ENCODE measurements around the gene NEMP2. TPM values are rescaled to one million over a fixed set of nuclear protein-coding genes. Genes with fewer than 3 reads are reported as not detected.

Gene NEMP2
- total and polyA plus RNA-seq, 7 donors = 0.21 to 2.0 (median 0.86) TPM

DNA sequence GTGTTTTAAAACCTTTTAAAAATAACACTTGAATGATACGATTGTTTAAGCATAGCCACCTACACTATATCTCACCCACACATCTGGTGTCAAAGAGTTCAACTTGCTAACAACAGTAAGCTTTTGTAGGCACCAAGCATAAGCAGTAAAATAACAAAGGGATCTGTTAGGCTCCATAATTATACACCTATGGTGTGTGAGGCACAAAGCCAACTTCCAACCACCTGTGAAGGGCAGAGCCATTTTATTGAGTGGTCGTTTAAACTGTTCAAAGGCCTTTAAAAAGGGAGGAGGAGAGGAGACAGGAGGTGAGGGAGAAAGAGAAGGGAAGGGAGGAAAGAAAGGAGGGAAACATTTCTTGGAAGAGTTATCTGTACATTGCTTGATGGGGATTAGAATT lies 27.9 kb downstream of the NEMP2 start:
- 47 to 49% (median 48%) methylated on average over 2 of the region's 2 CpGs for WGBS, 3 donors
- Histone ChIP-seq H3K27ac (no peak overlapping the region), H3K27me3 (ENCODE audit: insufficient read depth in 3 of 3, low read length in 2 of 3) (no peaks in the 10 kb centered on the region), H3K9me3 (no peaks in the 10 kb centered on the region), H3K4me1 (no peaks in the 10 kb centered on the region), H3K4me3 (no peak overlapping the region), H3K36me3 (ENCODE audit: insufficient read depth in 1 of 2, low read depth in 1 of 2) (no peaks in the 10 kb centered on the region)
- DNase-seq = no peak
- intact Hi-C loops (cut with DNase I) = loop anchor here in 1 of 2 donors (10.0 kb wide), 1 partner anchor 122 kb away; no protein-coding TSS in a partner anchor
- TF ChIP-seq CTCF (IDR thresholded peaks at IDR 0.05) = no peak
- ATAC-seq = no peak

DNA sequence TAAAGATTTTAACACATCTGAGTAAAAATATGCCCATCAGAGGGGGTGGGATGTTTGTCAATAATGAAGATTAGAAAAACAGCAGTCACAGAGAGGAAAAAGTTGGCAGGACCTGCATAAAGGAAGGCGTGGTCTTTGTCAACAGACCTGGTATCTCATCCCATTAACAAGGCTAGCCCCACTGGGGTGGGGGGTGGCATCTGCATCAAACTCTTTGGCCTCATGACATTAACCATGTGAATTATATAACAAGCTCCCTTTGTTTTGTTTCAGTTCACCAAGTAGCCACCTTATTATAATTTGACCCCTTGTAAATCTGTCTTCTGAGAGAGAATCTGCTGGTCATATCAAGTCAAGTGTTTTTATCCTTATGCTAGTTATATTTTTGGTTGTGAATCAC lies 28.8 kb downstream of the NEMP2 start:
- DNase-seq (no peak), ATAC-seq (no peak)
- 89 to 95% (median 89%) methylated on average over 1 of the region's 1 CpG for WGBS, 3 donors
- H3K27me3 ChIP-seq (ENCODE audit: insufficient read depth in 3 of 3, low read length in 2 of 3) = no peaks in the 10 kb centered on the region
- no peaks in the 10 kb centered on the region for H3K4me1 ChIP-seq
- no peaks in the 10 kb centered on the region for H3K36me3 ChIP-seq (ENCODE audit: insufficient read depth in 1 of 2, low read depth in 1 of 2)
- intact Hi-C loops (cut with DNase I) = loop anchor here in 1 of 2 donors (10.0 kb wide), 1 partner anchor 121 kb away; no protein-coding TSS in a partner anchor
- no peak overlapping the region for H3K4me3 ChIP-seq
- H3K27ac ChIP-seq = no peak overlapping the region
- no peak for TF ChIP-seq CTCF (IDR thresholded peaks at IDR 0.05)
- no peaks in the 10 kb centered on the region for H3K9me3 ChIP-seq

GRCh38 chr2:190504912-190505311 lies 29.6 kb downstream of the NEMP2 start:
- Histone ChIP-seq H3K4me1 (no peaks in the 10 kb centered on the region), H3K4me3 (no peak overlapping the region), H3K27me3 (ENCODE audit: insufficient read depth in 3 of 3, low read length in 2 of 3) (no peaks in the 10 kb centered on the region), H3K36me3 (ENCODE audit: insufficient read depth in 1 of 2, low read depth in 1 of 2) (no peaks in the 10 kb centered on the region), H3K9me3 (no peaks in the 10 kb centered on the region), H3K27ac (no peak overlapping the region)
- intact Hi-C loops (cut with DNase I) = loop anchor here in 1 of 2 donors (10.0 kb wide), 1 partner anchor 120 kb away; no protein-coding TSS in a partner anchor
- TF ChIP-seq CTCF (IDR thresholded peaks at IDR 0.05) = no peak
- no peak for DNase-seq
- WGBS, 3 donors = 96 to 97% (median 96%) methylated on average over 3 of the region's 3 CpGs
- ATAC-seq = no peak

DNA sequence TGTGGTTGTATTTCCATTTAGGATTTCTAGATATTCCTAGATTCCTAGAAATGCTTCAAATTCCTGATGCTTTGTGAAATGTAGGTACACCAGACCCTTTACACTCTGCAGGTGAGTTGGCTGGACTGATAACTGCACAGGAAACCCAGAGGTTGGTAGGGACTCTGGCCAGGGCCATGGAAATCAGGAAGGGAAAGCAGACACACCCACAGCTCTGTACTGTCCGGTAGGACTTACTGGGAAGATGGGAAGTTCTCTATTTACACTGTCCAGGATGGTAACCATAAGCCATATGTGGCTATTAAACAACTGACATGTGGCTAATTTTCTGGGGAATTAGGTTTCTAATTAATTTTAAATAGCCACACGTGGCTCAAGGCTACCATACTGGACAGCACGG lies 31.4 kb downstream of the NEMP2 start:
- Histone ChIP-seq H3K4me3 (no peak overlapping the region), H3K27me3 (ENCODE audit: insufficient read depth in 3 of 3, low read length in 2 of 3) (no peaks in the 10 kb centered on the region), H3K4me1 (no peaks in the 10 kb centered on the region), H3K36me3 (ENCODE audit: insufficient read depth in 1 of 2, low read depth in 1 of 2) (peaks cover 0 to 3% of the 10 kb centered on the region in 2 donors), H3K9me3 (no peaks in the 10 kb centered on the region), H3K27ac (no peak overlapping the region)
- intact Hi-C loops (cut with DNase I) = loop anchor here in 1 of 2 donors (10.0 kb wide), 1 partner anchor 118 kb away; no protein-coding TSS in a partner anchor
- no peak for ATAC-seq
- no peak for TF ChIP-seq CTCF (IDR thresholded peaks at IDR 0.05)
- DNase-seq = no peak
- WGBS, 3 donors = 73 to 82% (median 75%) methylated on average over 3 of the region's 3 CpGs
